Measurements from ENCODE around the gene SOX9. TPM values are rescaled to one million over a fixed set of nuclear protein-coding genes. Genes with fewer than 3 reads are reported as not detected.

The SOX9 gene
- total RNA-seq (1 to 10 TPM in 1 of 4 donors, under 1 TPM in 2, not detected in 1; 0.28 to 2.1 (median 0.49) TPM), polyA plus RNA-seq (10 to 100 TPM in 2 of 3 donors, 1 to 10 TPM in 1; 7.8 to 22.7 (median 15.3) TPM)

DNA sequence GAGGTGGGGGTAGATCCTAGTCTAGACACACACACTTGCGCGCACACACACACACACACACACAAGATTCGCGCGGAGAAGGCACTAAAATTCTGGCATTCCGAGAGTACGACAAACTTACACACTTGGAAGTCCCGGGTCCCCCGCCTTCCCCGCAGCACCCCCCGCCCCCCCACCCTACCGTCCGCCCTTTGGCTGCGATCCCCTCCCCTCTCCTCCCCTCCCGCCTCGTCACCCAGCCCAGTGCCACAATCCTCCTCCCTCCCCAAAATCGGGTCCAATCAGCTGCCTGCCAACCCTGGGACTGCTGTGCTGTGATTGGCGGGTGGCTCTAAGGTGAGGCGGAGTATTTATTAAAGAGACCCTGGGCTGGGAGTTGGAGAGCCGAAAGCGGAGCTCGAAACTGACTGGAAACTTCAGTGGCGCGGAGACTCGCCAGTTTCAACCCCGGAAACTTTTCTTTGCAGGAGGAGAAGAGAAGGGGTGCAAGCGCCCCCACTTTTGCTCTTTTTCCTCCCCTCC lies at the start of gene SOX9:
TSS of gene SOX9 (plus strand) at position 379 of the 522 bp plus-strand sequence. CDS start 372 bp downstream, outside the sequence.
- intact Hi-C loops (cut with DNase I): no loop called here
- Histone ChIP-seq H3K9me3 (no peaks in the 10 kb centered on the region), H3K27me3 (peaks cover 67 to 80% (median 73%) of the 10 kb centered on the region in 3 donors), H3K4me1 (peaks cover 0 to 62% (median 61%) of the 10 kb centered on the region in 4 donors), H3K4me3 (peak within 1 kb of the TSS; percentile 26 to 45 (median 44)), H3K36me3 (no peaks in the 10 kb centered on the region), H3K27ac (peak within 1 kb of the TSS; percentile 17 to 62 (median 49))
- WGBS, 2 donors: 1 to 4% methylated on average over 27 of the region's 27 CpGs
- TF ChIP-seq, protein P1, sequence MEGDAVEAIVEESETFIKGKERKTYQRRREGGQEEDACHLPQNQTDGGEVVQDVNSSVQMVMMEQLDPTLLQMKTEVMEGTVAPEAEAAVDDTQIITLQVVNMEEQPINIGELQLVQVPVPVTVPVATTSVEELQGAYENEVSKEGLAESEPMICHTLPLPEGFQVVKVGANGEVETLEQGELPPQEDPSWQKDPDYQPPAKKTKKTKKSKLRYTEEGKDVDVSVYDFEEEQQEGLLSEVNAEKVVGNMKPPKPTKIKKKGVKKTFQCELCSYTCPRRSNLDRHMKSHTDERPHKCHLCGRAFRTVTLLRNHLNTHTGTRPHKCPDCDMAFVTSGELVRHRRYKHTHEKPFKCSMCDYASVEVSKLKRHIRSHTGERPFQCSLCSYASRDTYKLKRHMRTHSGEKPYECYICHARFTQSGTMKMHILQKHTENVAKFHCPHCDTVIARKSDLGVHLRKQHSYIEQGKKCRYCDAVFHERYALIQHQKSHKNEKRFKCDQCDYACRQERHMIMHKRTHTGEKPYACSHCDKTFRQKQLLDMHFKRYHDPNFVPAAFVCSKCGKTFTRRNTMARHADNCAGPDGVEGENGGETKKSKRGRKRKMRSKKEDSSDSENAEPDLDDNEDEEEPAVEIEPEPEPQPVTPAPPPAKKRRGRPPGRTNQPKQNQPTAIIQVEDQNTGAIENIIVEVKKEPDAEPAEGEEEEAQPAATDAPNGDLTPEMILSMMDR (IDR thresholded peaks at IDR 0.05): no peak
- TF ChIP-seq POLR2AphosphoS5 (IDR thresholded peaks at IDR 0.05) (peak in 3 of 4 donors; percentile 40 to 67 (median 43)), POLR2A (IDR thresholded peaks at IDR 0.05) (peak in 1 of 2 donors; percentile 89)
- peak; percentile 86 for DNase-seq

DNA sequence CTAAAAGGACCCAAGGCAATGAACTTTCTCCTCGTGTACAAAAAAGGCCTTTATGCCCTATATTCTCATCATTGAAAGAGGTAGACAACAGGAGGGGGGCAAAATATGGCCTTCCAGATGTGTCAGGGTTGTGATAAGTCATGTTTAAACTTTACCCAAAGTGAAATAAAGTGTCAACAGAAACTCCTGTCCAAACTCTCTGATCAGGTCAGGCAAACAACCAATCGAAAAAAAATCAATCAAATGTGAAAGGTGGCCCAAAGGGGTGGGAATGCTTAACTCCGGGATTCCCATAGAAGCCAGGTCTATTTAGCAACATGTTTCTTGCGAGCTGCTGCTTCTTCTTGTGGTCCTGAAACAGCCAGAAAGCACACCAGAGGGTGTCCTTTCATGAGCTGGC lies 49.5 kb upstream of the SOX9 start:
- WGBS, 2 donors: 77 to 85% methylated on average over 4 of the region's 4 CpGs
- Histone ChIP-seq H3K4me1 (peaks cover 0 to 3% (median 0%) of the 10 kb centered on the region in 4 donors), H3K4me3 (no peak overlapping the region), H3K36me3 (no peaks in the 10 kb centered on the region), H3K27me3 (no peaks in the 10 kb centered on the region), H3K9me3 (no peaks in the 10 kb centered on the region), H3K27ac (no peak overlapping the region)
- intact Hi-C loops (cut with DNase I): no loop called here
- TF ChIP-seq POLR2AphosphoS5 (IDR thresholded peaks at IDR 0.05): no peak
- no peak for TF ChIP-seq EP300 (IDR thresholded peaks at IDR 0.05)
- TF ChIP-seq, protein P1 (IDR thresholded peaks at IDR 0.05): no peak
- TF ChIP-seq POLR2A (IDR thresholded peaks at IDR 0.05): no peak
- no peak for DNase-seq

DNA sequence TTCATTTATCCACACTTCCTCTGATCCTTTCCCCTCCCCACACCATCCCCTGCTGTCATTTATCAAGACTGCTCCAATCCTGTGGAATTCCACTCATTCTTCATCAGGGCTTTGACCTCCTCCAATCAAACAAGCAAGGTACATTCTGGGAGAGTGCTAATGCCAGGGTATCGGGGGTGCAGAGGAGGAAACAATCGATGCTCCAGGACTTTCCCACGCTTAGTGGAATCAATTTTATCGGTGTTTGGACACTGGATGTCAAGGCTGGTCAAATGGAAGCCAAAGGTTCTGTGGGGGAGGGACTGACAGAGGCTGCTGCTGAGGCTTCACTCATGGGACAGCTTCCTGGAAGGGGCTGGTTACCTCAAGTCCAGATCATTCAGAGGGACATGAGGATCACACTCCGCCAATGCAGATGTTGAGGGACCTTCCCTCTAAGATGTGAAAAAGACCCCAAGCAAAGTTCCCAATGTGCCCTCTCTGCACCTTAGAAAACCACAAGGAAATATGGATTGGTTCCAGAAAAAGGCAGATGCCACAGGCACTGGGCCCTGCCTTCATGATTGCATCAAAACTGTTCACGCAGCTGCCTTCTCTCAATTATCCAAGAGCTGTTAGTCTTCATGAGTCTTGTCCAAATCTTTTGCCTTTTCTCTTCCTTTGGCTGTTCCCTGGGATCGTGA lies 44.7 kb upstream of the SOX9 start:
- Histone ChIP-seq H3K27ac (no peak overlapping the region), H3K4me1 (peaks cover 0 to 11% (median 0%) of the 10 kb centered on the region in 4 donors), H3K36me3 (no peaks in the 10 kb centered on the region), H3K9me3 (no peaks in the 10 kb centered on the region), H3K4me3 (no peak overlapping the region), H3K27me3 (no peaks in the 10 kb centered on the region)
- intact Hi-C loops (cut with DNase I): no loop called here
- no peak for TF ChIP-seq EP300 (IDR thresholded peaks at IDR 0.05)
- WGBS, 2 donors: 86 to 91% methylated on average over 7 of the region's 7 CpGs
- DNase-seq: no peak

DNA sequence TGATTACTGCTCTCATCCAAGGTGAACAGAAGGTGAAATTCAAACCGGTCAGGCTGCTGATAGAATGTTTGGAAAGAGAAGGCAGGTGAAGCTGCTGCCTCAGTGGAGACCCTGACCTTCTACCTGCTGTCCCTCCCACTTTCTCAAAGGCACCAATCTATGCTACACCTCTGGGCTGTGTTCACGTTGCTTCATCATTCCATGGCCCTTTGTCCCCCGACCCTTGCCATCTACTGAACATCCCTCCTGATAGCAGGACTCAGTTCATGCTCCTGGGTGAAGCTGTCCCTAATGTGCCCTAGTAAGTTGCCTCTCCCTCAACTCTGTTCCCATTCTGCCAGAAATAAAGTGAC lies 44.2 kb upstream of the SOX9 start:
- WGBS, 2 donors: 86 to 89% methylated on average over 3 of the region's 3 CpGs
- intact Hi-C loops (cut with DNase I): no loop called here

More for the DNA sequence above, 44.2 kb upstream of the SOX9 start:
- DNase-seq: no peak
- Histone ChIP-seq H3K9me3 (no peaks in the 10 kb centered on the region), H3K36me3 (no peaks in the 10 kb centered on the region), H3K4me1 (peaks cover 0 to 11% (median 0%) of the 10 kb centered on the region in 4 donors), H3K4me3 (no peak overlapping the region), H3K27me3 (no peaks in the 10 kb centered on the region), H3K27ac (no peak overlapping the region)
- TF ChIP-seq POLR2AphosphoS5 (IDR thresholded peaks at IDR 0.05): no peak
- no peak for TF ChIP-seq EP300 (IDR thresholded peaks at IDR 0.05)
- no peak for TF ChIP-seq POLR2A (IDR thresholded peaks at IDR 0.05)
- TF ChIP-seq, protein P1 (IDR thresholded peaks at IDR 0.05): no peak

Measured in sigmoid colon (tissue), 7 donors.